OCI-LY7 (cell line): ENCODE results near the gene ALDH1A2. TPM values are rescaled to one million over a fixed set of nuclear protein-coding genes. Genes with fewer than 3 reads are reported as not detected.

Source experiments
- BruUV-seq: library from RNA; stranded (reverse); fragments of 400-500 nt; replicated peaks from 2 replicates; lab custom pipeline; 2021; lab: Mats Ljungman, UMichigan
- CTCF ChIA-PET: fragments of 300-600 bp; sonication (Branson Sonifier 250); formaldehyde crosslinking; loops from one replicate; lab custom pipeline; 2022; ENCODE audit warnings: antibody characterized with exemption; ENCODE audit not compliant: unreplicated experiment; lab: Charles Lee
- POLR2A ChIA-PET: fragments of 300-600 bp; sonication (Branson Sonifier 250); formaldehyde crosslinking; loops from one replicate; lab custom pipeline; 2022; ENCODE audit warnings: antibody characterized with exemption; lab: Charles Lee
- DNase-seq: peaks from one replicate; pipeline ENCODE4 v3.0.0-alpha.2; 2015; ENCODE audit warnings: low spot score
- H2AFZ ChIP-seq: fragments of 200-600 bp; sonication (generic), shearing (Covaris generic); 2 replicates; pipeline ENCODE4 v1.6.1; 2014; ENCODE audit warnings: mild to moderate bottlenecking, antibody characterized with exemption, low read length, moderate library complexity
- H3K27ac ChIP-seq: fragments of 200-600 bp; sonication (generic); 2 replicates; pipeline ENCODE4 v1.5.1; 2014; ENCODE audit warnings: mixed run types, low read depth, mild to moderate bottlenecking, moderate library complexity, low read length, inconsistent platforms; ENCODE audit not compliant: poor library complexity, severe bottlenecking
- H3K36me3 ChIP-seq: fragments of 200-600 bp; sonication (generic); 2 replicates; pipeline ENCODE4 v1.6.1; 2014; ENCODE audit warnings: mild to moderate bottlenecking, antibody characterized with exemption, low read length, moderate library complexity, mixed read lengths; ENCODE audit not compliant: insufficient read depth
- H3K4me1 ChIP-seq: fragments of 200-600 bp; sonication (generic); 2 replicates; pipeline ENCODE4 v1.5.1; 2014; ENCODE audit warnings: mild to moderate bottlenecking, low read length; ENCODE audit not compliant: insufficient read depth, poor library complexity, severe bottlenecking
- H3K4me2 ChIP-seq: fragments of 200-600 bp; sonication (generic); 2 replicates; pipeline ENCODE4 v1.6.1; 2014; ENCODE audit warnings: mild to moderate bottlenecking, low read length
- H3K4me3 ChIP-seq: fragments of 200-600 bp; sonication (generic); 2 replicates; pipeline ENCODE4 v1.5.1; 2014; ENCODE audit warnings: mild to moderate bottlenecking, low read depth, low read length; ENCODE audit not compliant: poor library complexity, severe bottlenecking
- H3K79me2 ChIP-seq: fragments of 200-600 bp; sonication (generic); 2 replicates; pipeline ENCODE4 v1.6.1; 2016; ENCODE audit warnings: low read depth, mild to moderate bottlenecking, low read length, moderate library complexity, mixed read lengths; ENCODE audit not compliant: insufficient read depth
- H3K9me2 ChIP-seq: fragments of 200-600 bp; sonication (generic); 2 replicates; pipeline ENCODE4 v1.6.1; 2016; ENCODE audit warnings: mild to moderate bottlenecking, low read length, mixed read lengths; ENCODE audit not compliant: insufficient read depth
- H3K9me3 ChIP-seq: fragments of 200-600 bp; sonication (generic); 2 replicates; pipeline ENCODE4 v1.6.1; 2014; ENCODE audit warnings: mild to moderate bottlenecking, mixed run types, low read length, mixed read lengths
- H4K20me1 ChIP-seq: fragments of 200-600 bp; sonication (generic); 2 replicates; pipeline ENCODE4 v1.6.1; 2014; ENCODE audit warnings: mild to moderate bottlenecking, antibody characterized with exemption, low read length, moderate library complexity, mixed read lengths; ENCODE audit not compliant: insufficient read depth
- EZH2phosphoT487 ChIP-seq: fragments of 200-600 bp; sonication (generic); IDR thresholded peaks from 2 replicates; pipeline ENCODE4 v1.6.1; 2018; ENCODE audit warnings: low read depth, borderline replicate concordance, mild to moderate bottlenecking, mixed run types, antibody characterized with exemption, low read length, moderate library complexity, mixed read lengths
- intact Hi-C: fragments of 100-400 bp; cut with micrococcal nuclease; formaldehyde crosslinking; loops from one replicate; pipeline ENCODE4 v1.10.0; 2022; ENCODE audit not compliant: unreplicated experiment
- total RNA-seq, 2 experiments: library from RNA; depleted of rRNA in 1 of 2; stranded (reverse); fragments of >200 nt in 1 of 2; shearing (Covaris generic) in 1 of 2; gene quantifications; 2 replicates each; pipeline ENCODE4 v1.2.3, GENCODE V29; 2014 to 2022
- TF ChIP-seq, protein P1 (sequence below): fragments of 200-600 bp; sonication (generic); conservative IDR thresholded peaks from 2 replicates; pipeline ENCODE4 v1.5.1; 2014; ENCODE audit warnings: mild to moderate bottlenecking, antibody characterized with exemption, low read length, moderate library complexity, mixed read lengths

The ALDH1A2 gene
- total RNA-seq, 2 experiments from 2014 or later, result not detected

DNA sequence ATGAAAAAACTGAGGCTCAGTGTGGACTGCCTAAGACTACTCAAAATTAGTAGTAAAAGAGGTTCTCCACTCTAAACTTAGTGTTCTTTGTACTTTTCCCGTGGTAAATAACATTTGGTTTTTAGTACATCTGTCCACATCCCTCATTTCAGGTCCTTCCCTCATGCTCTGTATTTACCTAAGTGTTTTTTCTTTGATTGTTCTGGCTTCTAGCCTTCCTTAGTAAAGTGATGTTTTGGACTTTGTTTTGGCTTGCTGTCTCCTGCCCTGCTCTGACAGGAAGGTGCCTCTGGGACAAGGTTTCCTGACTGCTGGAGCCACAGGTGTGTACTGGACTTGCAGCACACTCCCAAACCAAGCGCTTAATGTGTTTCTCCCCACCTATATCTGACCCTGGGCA is 29.9 kb upstream of the ALDH1A2 start:
- no peaks in the 10 kb centered on the region for H4K20me1 ChIP-seq
- BruUV-seq, result no TSS peak
- POLR2A ChIA-PET, result no interaction called here

DNA sequence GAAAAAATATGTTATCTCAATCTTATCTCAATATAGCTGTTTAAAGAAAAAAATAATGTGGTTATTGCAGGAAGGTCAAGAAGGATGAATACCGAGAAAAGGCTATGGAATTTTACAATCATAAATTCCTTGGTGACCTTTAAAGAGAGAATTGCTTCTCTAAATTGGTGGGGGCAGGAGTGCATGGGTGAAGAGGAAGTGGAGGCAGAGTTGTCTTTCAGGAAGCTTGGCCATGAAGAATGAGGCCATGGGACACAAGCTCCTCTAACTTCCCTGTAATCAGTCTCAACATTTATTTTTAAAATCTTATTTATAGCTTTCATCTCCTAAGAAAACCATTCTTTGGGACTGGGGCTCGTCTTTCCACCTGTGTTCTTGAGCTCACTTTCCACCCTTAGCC is 22.4 kb upstream of the ALDH1A2 start:
- H3K36me3 ChIP-seq, result no peaks in the 10 kb centered on the region
- H2AFZ ChIP-seq, result no peak overlapping the region
- H3K4me1 ChIP-seq, result no peaks in the 10 kb centered on the region
- H3K9me2 ChIP-seq, result no peaks in the 10 kb centered on the region
- no peaks in the 10 kb centered on the region for H3K79me2 ChIP-seq
- BruUV-seq, result no TSS peak
- H3K4me2 ChIP-seq, result no peak overlapping the region
- no peak overlapping the region for H3K27ac ChIP-seq
- H3K4me3 ChIP-seq, result no peak overlapping the region
- POLR2A ChIA-PET, result interaction anchor here (0.6 kb wide), 2 partner anchors 124 to 1630 kb away, joined by 3 to 4 read pairs; no protein-coding TSS in a partner anchor
- CTCF ChIA-PET, result interaction anchor here (0.9 kb wide), 1 partner anchor 17 kb away, joined by 3 read pairs; no protein-coding TSS in a partner anchor
- no peak for DNase-seq
- no peaks in the 10 kb centered on the region for H3K9me3 ChIP-seq
- H4K20me1 ChIP-seq, result no peaks in the 10 kb centered on the region
- TF ChIP-seq, protein P1, sequence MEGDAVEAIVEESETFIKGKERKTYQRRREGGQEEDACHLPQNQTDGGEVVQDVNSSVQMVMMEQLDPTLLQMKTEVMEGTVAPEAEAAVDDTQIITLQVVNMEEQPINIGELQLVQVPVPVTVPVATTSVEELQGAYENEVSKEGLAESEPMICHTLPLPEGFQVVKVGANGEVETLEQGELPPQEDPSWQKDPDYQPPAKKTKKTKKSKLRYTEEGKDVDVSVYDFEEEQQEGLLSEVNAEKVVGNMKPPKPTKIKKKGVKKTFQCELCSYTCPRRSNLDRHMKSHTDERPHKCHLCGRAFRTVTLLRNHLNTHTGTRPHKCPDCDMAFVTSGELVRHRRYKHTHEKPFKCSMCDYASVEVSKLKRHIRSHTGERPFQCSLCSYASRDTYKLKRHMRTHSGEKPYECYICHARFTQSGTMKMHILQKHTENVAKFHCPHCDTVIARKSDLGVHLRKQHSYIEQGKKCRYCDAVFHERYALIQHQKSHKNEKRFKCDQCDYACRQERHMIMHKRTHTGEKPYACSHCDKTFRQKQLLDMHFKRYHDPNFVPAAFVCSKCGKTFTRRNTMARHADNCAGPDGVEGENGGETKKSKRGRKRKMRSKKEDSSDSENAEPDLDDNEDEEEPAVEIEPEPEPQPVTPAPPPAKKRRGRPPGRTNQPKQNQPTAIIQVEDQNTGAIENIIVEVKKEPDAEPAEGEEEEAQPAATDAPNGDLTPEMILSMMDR, result no peak
- TF ChIP-seq EZH2phosphoT487, result no peak
- intact Hi-C loops, result no loop called here

More for the DNA sequence above, 29.9 kb upstream of the ALDH1A2 start:
- no peaks in the 10 kb centered on the region for H3K36me3 ChIP-seq
- CTCF ChIA-PET, result no interaction called here
- no peak overlapping the region for H2AFZ ChIP-seq
- no peak overlapping the region for H3K27ac ChIP-seq
- DNase-seq, result no peak
- intact Hi-C loops, result no loop called here
- H3K4me2 ChIP-seq, result no peak overlapping the region
- no peaks in the 10 kb centered on the region for H3K9me3 ChIP-seq
- no peaks in the 10 kb centered on the region for H3K4me1 ChIP-seq
- no peak for TF ChIP-seq EZH2phosphoT487
- TF ChIP-seq, protein P1, result no peak
- no peaks in the 10 kb centered on the region for H3K79me2 ChIP-seq
- no peak overlapping the region for H3K4me3 ChIP-seq
- no peaks in the 10 kb centered on the region for H3K9me2 ChIP-seq

DNA sequence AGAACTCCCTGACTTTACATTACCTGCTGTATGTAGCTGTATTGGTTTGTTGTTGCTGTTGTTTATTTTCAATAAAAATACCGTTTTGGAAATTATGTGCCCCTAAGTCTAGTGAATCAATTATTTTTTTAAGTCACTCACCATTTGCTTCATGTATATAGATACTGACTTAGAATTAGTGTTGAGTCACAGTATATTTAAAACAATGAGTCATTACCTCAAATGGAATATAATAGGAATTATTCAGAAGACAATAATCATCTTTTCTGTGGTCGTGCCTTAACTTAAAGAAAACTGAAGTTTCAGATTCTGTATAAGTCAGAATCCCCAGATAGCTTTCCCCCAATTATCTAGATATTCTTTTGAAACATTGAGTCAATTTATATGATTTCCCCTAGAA is 21.0 kb upstream of the ALDH1A2 start:
- Histone ChIP-seq H2AFZ (no peak overlapping the region), H3K4me1 (no peaks in the 10 kb centered on the region), H3K27ac (no peak overlapping the region), H3K9me3 (no peaks in the 10 kb centered on the region), H3K4me3 (no peak overlapping the region), H3K36me3 (no peaks in the 10 kb centered on the region), H3K9me2 (no peaks in the 10 kb centered on the region), H3K4me2 (no peak overlapping the region), H3K79me2 (no peaks in the 10 kb centered on the region), H4K20me1 (no peaks in the 10 kb centered on the region)
- ChIA-PET CTCF (no interaction called here), POLR2A (no interaction called here)
- intact Hi-C loops, result no loop called here
- no peak for TF ChIP-seq EZH2phosphoT487
- TF ChIP-seq, protein P1, result no peak
- no peak for DNase-seq
- no TSS peak for BruUV-seq
